Measurements from ENCODE around the gene COL15A1.
"Not testable (repeated sequence)": the region's sequence is repeated elsewhere in the genome, so short reads cannot be mapped to it uniquely, and the experiment has no call there.

Gene COL15A1

DNA sequence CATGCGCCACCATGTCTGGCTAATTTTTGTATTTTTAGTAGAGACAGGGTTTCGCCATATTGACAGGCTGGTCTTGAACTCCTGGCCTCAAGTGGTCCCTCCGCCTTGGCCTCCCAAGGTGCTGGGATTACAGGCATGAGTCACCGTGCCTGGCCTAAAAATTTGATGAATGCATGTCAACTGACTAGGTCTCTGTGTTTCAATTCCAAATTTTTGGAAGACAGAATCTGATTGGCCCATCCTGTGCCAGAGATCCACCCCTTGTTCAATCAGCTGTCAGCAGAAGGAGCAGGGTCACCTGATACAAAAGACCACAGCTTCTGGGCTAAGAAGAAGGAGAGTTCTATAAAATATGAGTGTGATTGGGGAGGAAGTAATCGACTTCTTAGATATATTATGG, 43.5 kb upstream of the COL15A1 start:
- Histone ChIP-seq H3K4me3 (ENCODE audit: low read depth, low read length) (no peak overlapping the region), H3K27ac (no peak overlapping the region), H3K27me3 (replicated peaks) (no peaks in the 10 kb centered on the region), H3K36me3 (replicated peaks) (no peaks in the 10 kb centered on the region)
- in situ Hi-C loops (cut with HindIII; ENCODE audit: low pct_ligation_motif_present, low sequenced_read_pairs), result no loop called here
- TF ChIP-seq, protein P1, sequence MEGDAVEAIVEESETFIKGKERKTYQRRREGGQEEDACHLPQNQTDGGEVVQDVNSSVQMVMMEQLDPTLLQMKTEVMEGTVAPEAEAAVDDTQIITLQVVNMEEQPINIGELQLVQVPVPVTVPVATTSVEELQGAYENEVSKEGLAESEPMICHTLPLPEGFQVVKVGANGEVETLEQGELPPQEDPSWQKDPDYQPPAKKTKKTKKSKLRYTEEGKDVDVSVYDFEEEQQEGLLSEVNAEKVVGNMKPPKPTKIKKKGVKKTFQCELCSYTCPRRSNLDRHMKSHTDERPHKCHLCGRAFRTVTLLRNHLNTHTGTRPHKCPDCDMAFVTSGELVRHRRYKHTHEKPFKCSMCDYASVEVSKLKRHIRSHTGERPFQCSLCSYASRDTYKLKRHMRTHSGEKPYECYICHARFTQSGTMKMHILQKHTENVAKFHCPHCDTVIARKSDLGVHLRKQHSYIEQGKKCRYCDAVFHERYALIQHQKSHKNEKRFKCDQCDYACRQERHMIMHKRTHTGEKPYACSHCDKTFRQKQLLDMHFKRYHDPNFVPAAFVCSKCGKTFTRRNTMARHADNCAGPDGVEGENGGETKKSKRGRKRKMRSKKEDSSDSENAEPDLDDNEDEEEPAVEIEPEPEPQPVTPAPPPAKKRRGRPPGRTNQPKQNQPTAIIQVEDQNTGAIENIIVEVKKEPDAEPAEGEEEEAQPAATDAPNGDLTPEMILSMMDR (IDR thresholded peaks at IDR 0.05; ENCODE audit: low read depth, low read length, missing control alignments), result no peak
- no peak for DNase-seq

DNA sequence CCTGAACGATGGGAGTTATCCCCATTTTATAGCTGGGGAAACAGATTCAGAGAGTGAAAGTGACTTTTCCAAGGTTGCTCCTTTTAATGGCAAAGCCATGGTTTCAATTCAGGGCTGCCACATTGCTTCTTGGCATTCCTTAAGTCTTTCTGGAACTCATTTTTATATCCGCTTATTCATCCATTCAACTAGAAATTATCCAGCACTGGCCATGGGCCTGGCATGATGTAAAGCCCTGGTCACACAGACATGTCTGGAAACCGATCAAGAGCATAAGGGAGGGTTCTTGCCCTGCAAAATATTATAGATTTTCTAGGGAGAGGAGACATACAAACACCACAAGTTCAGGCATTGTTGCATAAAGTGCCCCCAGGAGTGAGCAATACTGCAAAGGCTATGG, 43.0 kb upstream of the COL15A1 start:
- no peak for DNase-seq
- Histone ChIP-seq H3K27ac (no peak overlapping the region), H3K27me3 (replicated peaks) (no peaks in the 10 kb centered on the region), H3K36me3 (replicated peaks) (no peaks in the 10 kb centered on the region), H3K4me3 (ENCODE audit: low read depth, low read length) (no peak overlapping the region)
- TF ChIP-seq, protein P1 (IDR thresholded peaks at IDR 0.05; ENCODE audit: low read depth, low read length, missing control alignments), result no peak
- in situ Hi-C loops (cut with HindIII; ENCODE audit: low pct_ligation_motif_present, low sequenced_read_pairs), result no loop called here

DNA sequence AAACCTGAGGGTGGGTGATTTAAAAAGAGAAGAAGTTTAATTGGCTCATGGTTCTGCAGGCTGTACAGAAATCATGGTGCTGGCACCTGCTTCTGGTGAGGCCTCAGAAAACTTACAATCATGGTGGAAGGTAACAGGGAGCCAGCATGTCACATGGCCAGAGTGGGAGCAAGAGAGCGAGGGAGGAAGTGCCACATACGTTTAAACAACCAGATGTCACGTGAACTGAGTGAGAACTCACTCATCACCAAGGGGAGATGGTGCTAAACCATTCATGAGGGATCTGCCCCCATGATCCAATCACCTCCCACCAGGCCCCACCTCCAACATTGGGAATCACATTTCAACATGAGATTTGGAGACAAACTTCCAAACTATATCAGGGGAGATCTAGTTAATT, 41.9 kb upstream of the COL15A1 start:
- in situ Hi-C loops (cut with HindIII; ENCODE audit: low pct_ligation_motif_present, low sequenced_read_pairs); DNase-seq; H3K36me3 ChIP-seq (replicated peaks); H3K27me3 ChIP-seq (replicated peaks); H3K4me3 ChIP-seq (ENCODE audit: low read depth, low read length); H3K27ac ChIP-seq: not testable (repeated sequence)

DNA sequence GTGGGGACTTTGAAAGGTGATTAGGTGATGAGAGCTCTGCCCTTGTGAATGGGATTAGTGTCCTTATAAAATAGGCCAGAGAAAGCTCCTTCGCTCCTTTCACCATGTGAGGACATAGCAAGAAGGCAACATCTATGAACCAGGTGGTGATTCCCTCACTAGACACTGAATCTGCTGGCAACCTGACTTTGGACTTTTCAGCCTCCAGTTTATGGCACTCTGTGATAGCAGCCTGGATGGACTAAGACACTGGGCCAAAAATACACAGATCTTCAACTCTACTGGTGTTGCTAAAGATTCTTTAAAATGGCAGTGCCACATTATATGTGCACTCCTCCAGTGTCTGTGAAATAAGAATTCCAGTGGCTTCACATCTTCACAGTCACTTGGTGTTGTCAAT, 41.2 kb upstream of the COL15A1 start:
- TF ChIP-seq, protein P1 (IDR thresholded peaks at IDR 0.05; ENCODE audit: low read depth, low read length, missing control alignments), result no peak
- no peaks in the 10 kb centered on the region for H3K36me3 ChIP-seq (replicated peaks)
- DNase-seq, result no peak
- in situ Hi-C loops (cut with HindIII; ENCODE audit: low pct_ligation_motif_present, low sequenced_read_pairs), result no loop called here
- no peaks in the 10 kb centered on the region for H3K27me3 ChIP-seq (replicated peaks)
- H3K4me3 ChIP-seq (ENCODE audit: low read depth, low read length), result no peak overlapping the region
- H3K27ac ChIP-seq, result no peak overlapping the region

DNA sequence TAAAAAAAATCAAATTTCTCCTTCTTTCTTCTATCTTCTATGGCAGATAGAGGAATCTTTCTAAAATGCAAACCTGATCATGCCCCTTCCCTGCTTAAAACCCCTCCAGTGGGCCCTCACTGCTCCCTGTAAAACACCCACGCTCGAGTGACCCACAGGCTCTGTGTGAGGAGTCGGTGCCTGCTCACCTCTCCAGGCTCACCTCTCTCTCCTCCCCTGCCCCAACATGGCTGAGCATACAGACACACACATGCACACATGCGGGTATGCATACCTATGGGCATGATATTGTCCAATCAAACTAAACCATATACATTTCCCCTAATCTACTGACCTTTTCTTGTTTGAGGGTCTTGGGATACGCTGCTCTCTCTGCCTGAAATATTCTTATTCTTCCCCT, 40.8 kb upstream of the COL15A1 start:
- Histone ChIP-seq H3K4me3 (ENCODE audit: low read depth, low read length) (no peak overlapping the region), H3K36me3 (replicated peaks) (no peaks in the 10 kb centered on the region), H3K27me3 (replicated peaks) (no peaks in the 10 kb centered on the region), H3K27ac (no peak overlapping the region)
- TF ChIP-seq, protein P1 (IDR thresholded peaks at IDR 0.05; ENCODE audit: low read depth, low read length, missing control alignments), result no peak
- no peak for DNase-seq
- in situ Hi-C loops (cut with HindIII; ENCODE audit: low pct_ligation_motif_present, low sequenced_read_pairs), result no loop called here

DNA sequence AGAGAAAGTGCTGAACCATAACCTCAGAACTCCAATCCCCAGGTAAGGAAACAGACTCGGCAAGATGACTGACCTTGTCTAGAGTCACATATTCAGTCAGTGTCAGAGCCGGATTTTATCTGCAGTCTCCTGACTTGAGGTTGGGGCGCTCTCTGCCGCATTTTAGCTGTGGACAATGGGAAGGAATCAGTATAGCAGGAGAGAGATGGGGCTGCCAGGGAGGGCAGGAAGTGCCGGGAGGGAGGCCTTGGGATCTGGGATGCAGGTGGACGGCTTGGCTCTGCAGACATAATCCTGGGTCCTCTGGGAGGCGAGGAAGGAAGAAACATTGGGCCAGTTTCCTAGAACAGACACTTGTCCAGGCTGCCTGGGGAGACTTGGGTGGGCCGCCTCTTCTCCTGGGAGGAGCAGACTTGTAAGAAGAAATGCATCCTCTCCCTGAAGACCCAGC, 39.7 kb upstream of the COL15A1 start:
- Histone ChIP-seq H3K27ac (no peak overlapping the region), H3K4me3 (ENCODE audit: low read depth, low read length) (no peak overlapping the region), H3K36me3 (replicated peaks) (no peaks in the 10 kb centered on the region), H3K27me3 (replicated peaks) (no peaks in the 10 kb centered on the region)
- no peak for DNase-seq
- TF ChIP-seq, protein P1 (IDR thresholded peaks at IDR 0.05; ENCODE audit: low read depth, low read length, missing control alignments), result no peak
- in situ Hi-C loops (cut with HindIII; ENCODE audit: low pct_ligation_motif_present, low sequenced_read_pairs), result no loop called here
